Measurements from ENCODE around the gene TBL3.

The TBL3 gene

DNA sequence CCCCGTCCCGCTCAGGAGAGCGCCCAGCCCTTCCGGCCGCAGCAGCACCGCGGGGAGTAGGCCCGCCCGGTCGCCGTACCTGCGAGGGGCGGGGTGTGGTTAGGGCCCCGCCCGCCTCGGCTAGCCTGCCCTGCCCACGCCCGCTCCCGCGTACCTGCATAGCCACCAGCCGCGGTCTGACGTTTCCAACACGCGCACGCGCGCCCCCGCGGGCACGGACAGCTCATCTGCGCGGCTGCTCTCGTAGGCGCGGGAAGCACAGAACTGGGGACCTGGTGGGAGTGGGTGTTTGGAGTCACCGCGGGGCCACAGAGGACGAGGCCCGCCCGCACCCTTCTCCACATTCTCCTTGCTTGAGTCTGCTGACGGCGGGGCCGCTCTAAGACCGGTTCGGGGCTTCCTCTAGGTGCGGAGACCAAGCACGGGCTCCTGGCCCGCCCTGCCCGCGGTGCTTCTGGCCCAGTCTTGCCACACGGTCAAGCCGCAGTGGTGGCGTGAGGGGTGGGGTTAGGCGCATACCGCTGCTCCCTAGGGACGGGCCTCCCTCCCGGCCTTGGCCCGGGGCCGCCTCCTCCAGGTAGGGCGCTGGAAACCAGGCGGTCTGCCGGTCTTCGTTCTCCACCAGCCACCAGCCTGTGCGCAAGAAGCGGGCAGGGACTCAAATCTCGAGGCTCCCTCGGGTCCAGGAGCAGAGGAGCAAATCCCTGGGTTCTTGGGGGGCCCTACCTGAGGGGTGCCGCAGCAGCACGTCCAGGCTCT, 7.6 kb downstream of the TBL3 start:
- TF ChIP-seq ZNF70 (CRISPR knock-in tag; IDR thresholded peaks at IDR 0.05) (no peak), TCF4 (CRISPR knock-in tag; IDR thresholded peaks at IDR 0.05; ENCODE audit: borderline replicate concordance) (no peak), CSDC2 (CRISPR knock-in tag; IDR thresholded peaks at IDR 0.05) (no peak), RARB (CRISPR knock-in tag; IDR thresholded peaks at IDR 0.05) (no peak), ESRRG (CRISPR knock-in tag; IDR thresholded peaks at IDR 0.05) (no peak), ARNTL (CRISPR knock-in tag; IDR thresholded peaks at IDR 0.05; ENCODE audit: borderline replicate concordance, low read depth) (no peak), GLIS3 (CRISPR knock-in tag; IDR thresholded peaks at IDR 0.05) (no peak), PPARA (CRISPR knock-in tag; IDR thresholded peaks at IDR 0.05; ENCODE audit: borderline replicate concordance) (no peak), ZFP3 (CRISPR knock-in tag; IDR thresholded peaks at IDR 0.05) (no peak), SNAI2 (CRISPR knock-in tag; IDR thresholded peaks at IDR 0.05) (no peak), ZC3H10 (CRISPR knock-in tag; IDR thresholded peaks at IDR 0.05) (no peak)
- TF ChIP-seq, protein P1, sequence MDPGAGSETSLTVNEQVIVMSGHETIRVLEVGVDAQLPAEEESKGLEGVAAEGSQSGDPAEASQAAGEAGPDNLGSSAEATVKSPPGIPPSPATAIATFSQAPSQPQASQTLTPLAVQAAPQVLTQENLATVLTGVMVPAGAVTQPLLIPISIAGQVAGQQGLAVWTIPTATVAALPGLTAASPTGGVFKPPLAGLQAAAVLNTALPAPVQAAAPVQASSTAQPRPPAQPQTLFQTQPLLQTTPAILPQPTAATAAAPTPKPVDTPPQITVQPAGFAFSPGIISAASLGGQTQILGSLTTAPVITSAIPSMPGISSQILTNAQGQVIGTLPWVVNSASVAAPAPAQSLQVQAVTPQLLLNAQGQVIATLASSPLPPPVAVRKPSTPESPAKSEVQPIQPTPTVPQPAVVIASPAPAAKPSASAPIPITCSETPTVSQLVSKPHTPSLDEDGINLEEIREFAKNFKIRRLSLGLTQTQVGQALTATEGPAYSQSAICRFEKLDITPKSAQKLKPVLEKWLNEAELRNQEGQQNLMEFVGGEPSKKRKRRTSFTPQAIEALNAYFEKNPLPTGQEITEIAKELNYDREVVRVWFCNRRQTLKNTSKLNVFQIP (CRISPR knock-in tag; IDR thresholded peaks at IDR 0.05; ENCODE audit: borderline replicate concordance, low read depth): no peak
- TF ChIP-seq, protein P2, sequence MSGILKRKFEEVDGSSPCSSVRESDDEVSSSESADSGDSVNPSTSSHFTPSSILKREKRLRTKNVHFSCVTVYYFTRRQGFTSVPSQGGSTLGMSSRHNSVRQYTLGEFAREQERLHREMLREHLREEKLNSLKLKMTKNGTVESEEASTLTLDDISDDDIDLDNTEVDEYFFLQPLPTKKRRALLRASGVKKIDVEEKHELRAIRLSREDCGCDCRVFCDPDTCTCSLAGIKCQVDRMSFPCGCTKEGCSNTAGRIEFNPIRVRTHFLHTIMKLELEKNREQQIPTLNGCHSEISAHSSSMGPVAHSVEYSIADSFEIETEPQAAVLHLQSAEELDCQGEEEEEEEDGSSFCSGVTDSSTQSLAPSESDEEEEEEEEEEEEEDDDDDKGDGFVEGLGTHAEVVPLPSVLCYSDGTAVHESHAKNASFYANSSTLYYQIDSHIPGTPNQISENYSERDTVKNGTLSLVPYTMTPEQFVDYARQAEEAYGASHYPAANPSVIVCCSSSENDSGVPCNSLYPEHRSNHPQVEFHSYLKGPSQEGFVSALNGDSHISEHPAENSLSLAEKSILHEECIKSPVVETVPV (CRISPR knock-in tag; IDR thresholded peaks at IDR 0.05): no peak
- TF ChIP-seq, protein P3, sequence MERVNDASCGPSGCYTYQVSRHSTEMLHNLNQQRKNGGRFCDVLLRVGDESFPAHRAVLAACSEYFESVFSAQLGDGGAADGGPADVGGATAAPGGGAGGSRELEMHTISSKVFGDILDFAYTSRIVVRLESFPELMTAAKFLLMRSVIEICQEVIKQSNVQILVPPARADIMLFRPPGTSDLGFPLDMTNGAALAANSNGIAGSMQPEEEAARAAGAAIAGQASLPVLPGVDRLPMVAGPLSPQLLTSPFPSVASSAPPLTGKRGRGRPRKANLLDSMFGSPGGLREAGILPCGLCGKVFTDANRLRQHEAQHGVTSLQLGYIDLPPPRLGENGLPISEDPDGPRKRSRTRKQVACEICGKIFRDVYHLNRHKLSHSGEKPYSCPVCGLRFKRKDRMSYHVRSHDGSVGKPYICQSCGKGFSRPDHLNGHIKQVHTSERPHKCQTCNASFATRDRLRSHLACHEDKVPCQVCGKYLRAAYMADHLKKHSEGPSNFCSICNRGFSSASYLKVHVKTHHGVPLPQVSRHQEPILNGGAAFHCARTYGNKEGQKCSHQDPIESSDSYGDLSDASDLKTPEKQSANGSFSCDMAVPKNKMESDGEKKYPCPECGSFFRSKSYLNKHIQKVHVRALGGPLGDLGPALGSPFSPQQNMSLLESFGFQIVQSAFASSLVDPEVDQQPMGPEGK (CRISPR knock-in tag; IDR thresholded peaks at IDR 0.05; ENCODE audit: borderline replicate concordance): no peak
- ATAC-seq: no peak

DNA sequence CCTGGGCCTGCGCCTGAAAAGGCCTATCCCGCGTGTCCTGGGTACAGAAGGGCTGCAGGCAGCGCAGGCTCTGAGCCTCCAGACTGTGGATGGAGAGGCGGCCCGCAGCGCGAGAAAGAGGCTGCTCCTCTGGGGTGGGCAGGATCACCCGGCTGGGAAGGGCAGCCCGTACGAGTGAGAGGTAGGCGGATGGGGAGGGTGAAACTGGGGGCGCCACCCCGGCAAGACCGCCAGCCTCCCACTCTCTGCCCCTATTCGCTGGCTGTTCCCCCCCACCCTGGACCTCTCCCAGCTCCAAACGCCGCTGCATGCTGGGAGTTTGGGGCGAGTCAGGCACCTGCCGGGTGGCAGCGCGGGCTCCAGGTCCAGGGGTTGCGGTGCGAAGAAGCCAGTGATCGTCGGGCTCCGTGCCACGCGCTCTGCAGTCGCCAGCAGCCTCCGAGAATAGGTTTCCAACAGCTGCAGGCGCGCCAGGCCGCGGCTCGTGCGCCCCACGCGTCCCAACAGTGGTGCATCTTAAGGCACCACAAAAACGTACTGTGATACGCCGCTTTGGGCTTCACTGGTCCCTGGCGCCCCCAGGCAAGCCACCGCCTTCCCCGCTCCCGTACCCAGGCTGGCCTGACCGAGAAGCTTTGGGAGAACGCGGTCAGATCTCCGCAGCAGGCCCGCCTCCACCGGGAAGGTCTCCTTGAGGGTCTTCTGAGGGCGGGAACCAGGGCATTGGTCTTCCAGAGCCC, 8.3 kb downstream of the TBL3 start:
- no peak for TF ChIP-seq TOX (CRISPR knock-in tag; IDR thresholded peaks at IDR 0.05; ENCODE audit: borderline replicate concordance)
- TF ChIP-seq ZFP3 (CRISPR knock-in tag; IDR thresholded peaks at IDR 0.05): no peak
- ATAC-seq: no peak

DNA sequence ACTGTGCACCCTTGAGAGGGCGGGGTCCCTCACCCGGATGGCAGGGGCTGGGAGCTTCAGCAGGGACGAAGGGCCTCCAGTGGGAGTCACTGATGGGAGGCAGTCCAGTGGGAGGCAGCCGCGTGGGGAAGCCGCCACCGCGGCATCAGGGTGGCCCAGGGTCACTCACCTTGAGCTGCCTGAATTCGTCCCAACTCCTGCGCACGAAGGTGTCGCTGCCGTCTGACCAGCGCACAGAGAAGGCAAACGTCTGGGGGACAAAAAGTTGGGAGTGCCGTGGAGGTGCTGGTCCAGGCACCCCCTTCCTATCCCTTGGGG, 8.9 kb downstream of the TBL3 start:
- ATAC-seq: no peak
- no peak for TF ChIP-seq CSDC2 (CRISPR knock-in tag; IDR thresholded peaks at IDR 0.05)
- no peak for TF ChIP-seq TCF4 (CRISPR knock-in tag; IDR thresholded peaks at IDR 0.05; ENCODE audit: borderline replicate concordance)
- no peak for TF ChIP-seq OSR1 (CRISPR knock-in tag; IDR thresholded peaks at IDR 0.05)
- no peak for TF ChIP-seq SNAI2 (CRISPR knock-in tag; IDR thresholded peaks at IDR 0.05)
- TF ChIP-seq ZFP3 (CRISPR knock-in tag; IDR thresholded peaks at IDR 0.05): no peak
- TF ChIP-seq PPARA (CRISPR knock-in tag; IDR thresholded peaks at IDR 0.05; ENCODE audit: borderline replicate concordance): no peak
- no peak for TF ChIP-seq ARNTL (CRISPR knock-in tag; IDR thresholded peaks at IDR 0.05; ENCODE audit: borderline replicate concordance, low read depth)
- TF ChIP-seq, protein P4, sequence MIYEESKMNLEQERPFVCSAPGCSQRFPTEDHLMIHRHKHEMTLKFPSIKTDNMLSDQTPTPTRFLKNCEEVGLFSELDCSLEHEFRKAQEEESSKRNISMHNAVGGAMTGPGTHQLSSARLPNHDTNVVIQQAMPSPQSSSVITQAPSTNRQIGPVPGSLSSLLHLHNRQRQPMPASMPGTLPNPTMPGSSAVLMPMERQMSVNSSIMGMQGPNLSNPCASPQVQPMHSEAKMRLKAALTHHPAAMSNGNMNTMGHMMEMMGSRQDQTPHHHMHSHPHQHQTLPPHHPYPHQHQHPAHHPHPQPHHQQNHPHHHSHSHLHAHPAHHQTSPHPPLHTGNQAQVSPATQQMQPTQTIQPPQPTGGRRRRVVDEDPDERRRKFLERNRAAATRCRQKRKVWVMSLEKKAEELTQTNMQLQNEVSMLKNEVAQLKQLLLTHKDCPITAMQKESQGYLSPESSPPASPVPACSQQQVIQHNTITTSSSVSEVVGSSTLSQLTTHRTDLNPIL (CRISPR knock-in tag; IDR thresholded peaks at IDR 0.05; ENCODE audit: low read depth): no peak
- no peak for TF ChIP-seq ZNF565 (CRISPR knock-in tag; conservative IDR thresholded peaks at IDR 0.05; ENCODE audit: low read depth)
- TF ChIP-seq ZFP30 (CRISPR knock-in tag; IDR thresholded peaks at IDR 0.05): no peak
- TF ChIP-seq RARB (CRISPR knock-in tag; IDR thresholded peaks at IDR 0.05): no peak
- no peak for TF ChIP-seq ESRRG (CRISPR knock-in tag; IDR thresholded peaks at IDR 0.05)
- TF ChIP-seq TOX (CRISPR knock-in tag; IDR thresholded peaks at IDR 0.05; ENCODE audit: borderline replicate concordance): no peak
- TF ChIP-seq GLIS3 (CRISPR knock-in tag; IDR thresholded peaks at IDR 0.05): no peak
- no peak for TF ChIP-seq ZNF70 (CRISPR knock-in tag; IDR thresholded peaks at IDR 0.05)
- TF ChIP-seq, protein P2 (CRISPR knock-in tag; IDR thresholded peaks at IDR 0.05): no peak
- TF ChIP-seq, protein P3 (CRISPR knock-in tag; IDR thresholded peaks at IDR 0.05; ENCODE audit: borderline replicate concordance): no peak
- TF ChIP-seq ZC3H10 (CRISPR knock-in tag; IDR thresholded peaks at IDR 0.05): no peak
- no peak for TF ChIP-seq BACH2 (CRISPR knock-in tag; IDR thresholded peaks at IDR 0.05; ENCODE audit: borderline replicate concordance)

Data from SK-N-SH treated with all-trans-retinoic acid at 6 μM for 48 hours (cell line).